Measurements from ENCODE around the gene MYLK2.

MYLK2 gene

DNA sequence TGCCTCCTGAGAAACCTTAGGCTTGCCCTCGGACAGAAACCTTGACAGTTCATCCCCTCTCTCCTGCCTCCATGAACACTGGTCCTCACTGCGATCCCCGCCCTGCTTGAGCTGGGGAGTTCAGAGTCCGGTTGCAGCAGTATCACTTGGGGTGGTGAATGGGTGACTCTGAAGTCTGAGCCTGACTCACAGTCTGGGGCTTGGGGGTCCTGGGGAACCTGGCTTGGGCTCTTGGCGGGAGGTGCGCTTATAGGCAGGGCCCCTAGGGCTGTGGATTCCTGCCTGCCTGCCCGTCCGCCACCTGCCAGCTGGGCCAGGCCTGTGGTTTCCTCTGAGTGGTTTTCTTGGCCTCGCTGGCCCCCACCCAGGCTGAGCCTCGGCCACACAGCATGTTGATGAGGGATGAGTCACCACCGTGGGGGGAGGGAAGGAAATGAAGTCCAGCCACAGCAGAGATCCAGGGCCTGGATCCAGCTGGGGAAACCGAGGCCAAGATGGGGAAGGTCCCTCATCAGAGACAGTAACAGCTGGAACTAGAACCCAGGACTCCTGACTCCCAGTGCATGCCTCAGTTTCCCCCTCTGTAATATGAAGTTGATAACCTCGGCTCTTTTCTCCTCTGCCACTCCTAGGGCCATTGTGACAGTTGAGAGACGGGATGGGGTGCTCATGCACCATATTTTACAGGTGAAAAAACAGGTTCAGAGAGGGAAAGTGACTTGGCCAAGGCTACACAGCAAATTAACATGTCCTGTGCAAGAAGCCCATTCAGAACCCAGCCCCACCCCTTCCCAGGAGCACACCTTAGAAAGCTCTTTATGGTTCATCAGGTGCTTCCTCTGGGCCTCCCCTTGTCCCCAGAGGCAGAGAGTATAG, 17.1 kb downstream of the MYLK2 start:
- no peak for DNase-seq (ENCODE audit: low read depth in 2 of 2)

- DNase-seq (ENCODE audit: low read depth in 2 of 2), result no peak
Measured at GRCh38 chr20:31836853-31837608, 17.9 kb downstream of the MYLK2 start.

GRCh38 chr20:31837896-31838397, 18.8 kb downstream of the MYLK2 start:
- DNase-seq (ENCODE audit: low read depth in 2 of 2), result no peak

DNA sequence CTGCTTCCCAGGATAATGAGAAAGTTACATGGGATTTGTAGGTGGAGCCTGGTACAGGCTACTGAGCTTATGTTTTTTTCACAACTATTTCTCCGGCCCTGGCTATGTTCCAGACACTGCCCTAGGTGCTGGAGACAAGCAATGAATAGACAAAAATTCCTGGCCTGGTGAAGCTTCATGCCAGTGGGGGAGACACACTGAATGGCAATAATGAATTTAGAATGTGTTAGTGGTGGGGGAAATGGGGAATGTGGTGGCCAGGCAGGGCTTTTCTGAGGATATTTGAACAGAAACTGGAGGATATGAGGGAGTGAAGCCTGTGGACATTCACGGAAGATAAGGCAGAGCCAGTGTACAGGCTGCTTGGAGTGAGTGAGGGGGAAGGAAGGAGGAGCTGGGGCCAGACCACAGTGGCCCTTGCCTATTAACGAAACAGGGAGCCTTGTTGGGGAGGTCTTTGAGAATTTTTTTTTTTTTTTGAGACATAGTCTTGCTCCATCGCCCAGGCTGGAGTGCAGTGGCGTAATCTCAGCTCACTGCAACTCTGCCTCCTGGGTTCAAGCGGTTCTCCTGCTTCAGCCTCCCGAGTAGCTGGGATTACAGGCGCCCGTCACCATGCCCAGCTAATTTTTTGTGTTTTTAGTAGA, 19.6 kb downstream of the MYLK2 start:
- DNase-seq (ENCODE audit: low read depth in 2 of 2), result no peak

DNA sequence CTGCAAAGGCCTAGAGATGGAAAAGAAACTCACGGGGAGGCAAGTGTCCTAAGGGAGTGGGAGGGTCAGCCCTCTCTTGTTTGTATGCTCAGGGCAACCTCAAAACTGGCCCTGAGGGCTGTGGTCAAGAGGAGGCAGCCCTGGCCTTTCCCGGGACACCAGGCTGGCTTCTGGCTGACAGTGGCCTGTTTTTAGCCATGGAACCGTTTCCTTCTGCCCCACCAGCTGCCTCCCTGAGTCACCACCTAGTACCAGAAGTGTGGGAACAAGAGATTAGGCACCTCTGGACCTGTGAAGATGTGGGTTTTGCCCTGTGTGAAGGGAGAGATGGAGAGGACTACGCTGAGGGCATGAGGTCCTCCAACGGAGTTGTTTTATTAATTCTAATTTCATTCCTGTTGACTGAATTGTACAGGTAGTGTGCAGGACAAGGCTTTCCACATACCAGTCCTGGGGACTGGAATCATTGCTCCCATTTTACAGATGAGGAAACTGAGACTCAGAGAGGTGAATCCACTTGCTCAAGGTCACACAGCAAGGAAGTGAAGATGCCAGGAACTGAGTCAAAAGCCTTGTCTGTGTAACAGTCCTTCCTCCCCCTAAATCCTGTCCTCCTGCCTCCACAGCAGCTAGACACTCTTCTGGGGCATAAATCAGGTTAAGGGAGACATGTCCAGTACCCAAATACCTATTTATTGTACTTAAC, 20.8 kb downstream of the MYLK2 start:
- no peak for DNase-seq (ENCODE audit: low read depth in 2 of 2)

- DNase-seq (ENCODE audit: low read depth in 2 of 2), result no peak
Measured at GRCh38 chr20:31840906-31841816, 22.0 kb downstream of the MYLK2 start.

DNA sequence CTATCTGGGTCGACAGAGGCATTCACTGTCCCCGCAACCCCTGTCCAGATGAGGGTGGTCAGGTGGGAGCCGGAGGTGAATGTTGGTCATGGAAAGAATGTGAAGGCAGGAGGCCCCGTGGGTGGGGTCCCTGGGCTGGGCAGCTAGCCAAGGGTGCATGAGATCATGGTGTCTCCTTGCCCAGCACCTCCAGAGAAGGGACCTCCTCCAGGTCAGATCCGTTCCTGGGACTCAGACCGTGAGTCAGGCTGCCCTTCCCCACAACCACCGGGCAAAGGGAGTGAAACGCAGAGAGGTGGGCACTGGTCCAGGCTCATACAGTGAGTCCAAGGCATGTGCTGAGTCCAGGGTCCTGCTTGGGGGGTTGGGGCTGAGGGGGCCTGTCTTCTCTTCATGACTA, 22.8 kb downstream of the MYLK2 start:
- DNase-seq (ENCODE audit: low read depth in 2 of 2), result no peak

DNA sequence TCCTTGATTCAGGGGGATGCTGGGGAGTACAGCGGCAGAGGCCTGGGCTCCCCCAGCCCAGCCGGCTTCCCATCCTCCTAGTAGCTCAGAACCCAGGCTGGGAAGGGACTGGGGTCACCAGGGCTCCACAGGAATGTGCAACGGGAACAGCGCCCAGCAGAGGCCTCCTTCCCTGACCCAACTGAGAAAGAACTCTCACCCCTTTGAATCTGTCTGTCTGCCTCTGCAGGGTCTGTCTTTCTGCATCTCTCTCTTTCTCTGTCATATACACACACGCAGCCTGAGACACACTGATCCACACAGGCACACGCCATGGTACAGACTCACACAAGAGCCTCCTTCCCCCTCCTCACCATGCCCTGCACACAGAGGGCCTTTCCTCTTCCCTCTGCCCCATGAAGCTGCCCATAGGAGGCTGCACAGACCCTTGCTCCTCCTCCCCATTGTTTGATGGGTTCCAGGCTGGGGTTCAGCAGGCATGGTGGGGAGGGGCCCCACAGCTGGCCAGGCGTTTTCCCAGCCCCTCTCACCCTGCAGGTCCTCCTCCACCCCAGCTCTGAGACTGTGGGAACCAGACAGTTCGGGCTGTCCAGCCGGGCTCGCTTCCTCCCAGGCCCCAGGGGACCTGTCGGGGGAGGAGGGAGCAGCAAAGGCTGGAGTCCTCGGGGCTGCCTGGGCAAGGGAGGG, 23.5 kb downstream of the MYLK2 start:
- no peak for DNase-seq (ENCODE audit: low read depth in 2 of 2)

DNA sequence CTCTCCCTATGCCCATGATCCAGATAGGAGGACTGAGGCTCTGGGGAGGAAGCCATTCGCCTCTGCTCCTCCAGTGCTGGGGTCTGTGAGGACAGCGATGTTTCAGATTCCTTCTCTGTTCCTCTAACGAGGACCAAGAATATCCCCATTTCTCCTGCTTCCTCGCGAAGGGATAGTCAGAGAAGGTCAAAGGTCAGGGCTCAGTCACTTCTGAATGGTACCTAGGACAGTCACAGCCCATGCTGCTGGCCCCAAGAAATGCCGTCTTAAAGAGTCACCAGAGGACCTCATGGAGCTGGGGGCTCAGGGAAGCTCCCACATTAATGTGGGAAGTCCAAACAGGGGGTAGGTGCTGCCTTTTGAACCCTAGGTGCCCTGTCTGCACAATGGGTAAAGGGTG, 24.1 kb downstream of the MYLK2 start:
- DNase-seq (ENCODE audit: low read depth in 2 of 2), result no peak

DNA sequence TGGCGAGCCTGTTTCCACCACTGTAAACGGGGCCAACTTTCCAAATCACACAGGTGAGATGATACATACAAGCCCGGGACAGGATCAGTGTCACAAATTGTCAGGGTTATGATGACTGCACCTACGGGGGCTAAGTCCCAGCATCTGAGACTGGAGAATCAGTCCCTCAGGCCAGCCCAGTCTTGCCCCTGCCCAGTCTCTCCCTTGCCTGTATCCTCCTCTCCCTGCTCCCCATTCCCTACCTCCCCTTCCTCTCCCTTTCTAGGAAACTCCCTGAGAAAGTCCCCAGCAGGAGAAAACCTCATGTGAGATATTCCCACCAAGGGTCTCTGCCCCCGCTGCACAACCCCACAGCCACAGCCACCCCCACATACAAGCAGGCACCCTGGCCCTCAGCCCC, 24.7 kb downstream of the MYLK2 start:
- DNase-seq (ENCODE audit: low read depth in 2 of 2), result no peak

GRCh38 chr20:31844737-31845299, 25.7 kb downstream of the MYLK2 start:
- DNase-seq (ENCODE audit: low read depth in 2 of 2), result no peak

- no peak for DNase-seq (ENCODE audit: low read depth in 2 of 2)
Measured at GRCh38 chr20:31845300-31845863, 26.2 kb downstream of the MYLK2 start, which contains the start of gene FOXS1. Gene FOXS1, minus strand, starts transcription at chr20:31845604. Its CDS starts 62 bp downstream, at chr20:31845542.

DNA sequence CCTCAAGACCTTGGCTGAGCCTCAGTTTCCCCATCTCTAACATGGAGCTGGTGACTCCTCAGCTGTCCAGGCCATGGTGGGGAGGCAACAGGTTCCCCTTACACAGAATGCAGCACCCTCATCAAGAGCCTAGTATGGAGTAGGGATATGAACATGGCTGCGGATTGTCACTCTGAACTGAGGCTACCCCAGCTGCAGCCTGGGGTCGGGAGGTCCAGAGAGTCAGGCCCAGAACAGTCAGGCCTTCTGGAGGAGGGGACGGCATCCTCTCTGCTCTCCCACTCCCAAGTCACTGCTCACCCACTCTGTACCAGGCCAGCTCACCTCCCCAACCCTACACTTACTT, 27.6 kb downstream of the MYLK2 start:
- no peak for DNase-seq (ENCODE audit: low read depth in 2 of 2)

GRCh38 chr20:31848088-31848999, 29.2 kb downstream of the MYLK2 start:
- DNase-seq (ENCODE audit: low read depth in 2 of 2), result no peak

DNA sequence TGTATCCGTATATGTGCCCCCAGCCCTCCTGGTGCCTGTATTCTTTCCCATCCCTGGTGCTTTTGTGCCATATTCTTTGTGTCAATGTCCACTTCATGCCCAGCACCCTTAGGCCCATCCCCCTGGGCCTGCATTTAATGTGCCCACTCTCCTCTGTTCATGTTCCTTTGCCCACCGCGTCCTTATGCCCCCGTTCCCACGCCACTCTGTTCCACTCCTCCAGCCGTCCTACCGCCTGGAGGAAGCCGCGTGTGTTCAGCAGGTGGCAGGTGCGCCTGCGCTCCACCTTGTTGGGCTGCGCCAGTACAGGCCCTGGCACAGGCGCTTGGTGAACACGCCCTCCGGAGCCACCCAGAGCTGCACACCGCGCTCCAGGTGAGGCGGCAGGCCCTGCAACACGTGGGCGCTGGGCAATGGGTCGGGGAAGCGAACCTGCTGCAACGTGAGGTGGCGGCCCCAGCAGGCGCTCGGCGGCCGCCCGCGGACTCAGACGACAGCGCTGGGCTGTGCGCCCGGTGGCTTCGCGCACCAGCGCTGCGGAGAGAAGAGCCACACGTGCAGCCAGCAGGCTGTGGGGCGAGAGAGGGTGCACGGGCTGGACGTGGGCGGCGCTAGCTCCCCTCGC, 30.3 kb downstream of the MYLK2 start:
- no peak for DNase-seq (ENCODE audit: low read depth in 2 of 2)

DNA sequence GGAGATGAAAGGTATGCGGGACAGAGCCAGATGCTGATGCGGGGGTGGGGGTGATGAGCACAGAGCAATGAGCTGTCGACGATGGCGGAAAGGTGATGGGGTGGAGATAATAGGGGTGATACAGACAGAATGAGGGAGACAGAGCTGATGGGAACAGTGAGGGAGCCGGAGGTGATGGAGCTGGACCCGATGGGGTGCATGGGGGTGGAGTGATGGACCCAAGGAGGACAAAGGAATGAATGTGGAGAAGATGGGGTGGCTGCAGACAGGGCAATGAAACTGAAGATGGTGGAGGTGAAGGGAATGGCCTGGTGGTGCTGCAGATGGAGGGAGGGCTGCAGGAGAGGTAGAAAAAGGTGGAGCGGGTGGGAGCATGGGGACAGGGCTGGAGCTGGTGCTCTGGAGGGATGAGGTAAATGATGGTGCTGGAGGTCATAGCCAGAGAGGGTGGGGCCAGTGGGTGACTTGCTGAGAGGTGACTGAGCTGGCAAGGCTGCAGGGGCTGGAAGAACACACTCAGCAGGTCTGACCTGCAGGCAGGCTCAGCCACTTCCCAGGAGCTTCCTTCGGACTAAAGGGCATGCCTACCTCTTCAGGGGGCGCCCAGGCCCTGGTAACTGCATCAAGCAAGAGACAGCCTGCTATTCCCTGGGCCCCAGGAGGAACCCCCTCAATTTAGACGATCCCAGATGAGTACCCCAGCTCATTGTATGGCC, 32.2 kb downstream of the MYLK2 start:
- DNase-seq (ENCODE audit: low read depth in 2 of 2), result no peak

- no peak for DNase-seq (ENCODE audit: low read depth in 2 of 2)
Measured at GRCh38 chr20:31853481-31853880, 34.3 kb downstream of the MYLK2 start.
